ELR (cell line): ENCODE results near the gene MRTFB.
"Not testable (repeated sequence)": the region's sequence is repeated elsewhere in the genome, so short reads cannot be mapped to it uniquely, and the experiment has no call there.

Experiments
- DNase-seq: peaks from one replicate; pipeline ENCODE4 v3.0.0-alpha.2; 2015; ENCODE audit warnings: low read depth

The MRTFB gene

GRCh38 chr16:14132696-14133048 lies 61.6 kb downstream of the MRTFB start:
- peak; percentile 19 for DNase-seq

- no peak for DNase-seq
Observed at GRCh38 chr16:14133907-14134306, 62.8 kb downstream of the MRTFB start.

- no peak for DNase-seq
Observed at GRCh38 chr16:14135704-14136103, 64.6 kb downstream of the MRTFB start.

GRCh38 chr16:14139872-14140271 lies 68.8 kb downstream of the MRTFB start:
- no peak for DNase-seq

- DNase-seq: no peak
Observed at GRCh38 chr16:14140923-14141322, 69.8 kb downstream of the MRTFB start.

GRCh38 chr16:14146445-14146844 lies 75.3 kb downstream of the MRTFB start:
- DNase-seq: no peak

GRCh38 chr16:14148016-14148415 lies 76.9 kb downstream of the MRTFB start:
- no peak for DNase-seq

GRCh38 chr16:14148569-14148968 lies 77.5 kb downstream of the MRTFB start:
- peak; percentile 25 for DNase-seq

- DNase-seq: no peak
Observed at GRCh38 chr16:14150796-14151195, 79.7 kb downstream of the MRTFB start.

GRCh38 chr16:14151256-14152030 lies 80.3 kb downstream of the MRTFB start:
- no peak for DNase-seq

- no peak for DNase-seq
Observed at GRCh38 chr16:14155572-14156190, 84.6 kb downstream of the MRTFB start.

- no peak for DNase-seq
Observed at GRCh38 chr16:14164916-14165662, 94.0 kb downstream of the MRTFB start.

GRCh38 chr16:14168146-14168545 lies 97.0 kb downstream of the MRTFB start:
- no peak for DNase-seq

GRCh38 chr16:14172200-14172809 lies 101.2 kb downstream of the MRTFB start:
- peak; percentile 71 for DNase-seq

GRCh38 chr16:14175086-14175485 lies 104.0 kb downstream of the MRTFB start:
- DNase-seq: no peak

GRCh38 chr16:14177704-14178103 lies 106.6 kb downstream of the MRTFB start:
- DNase-seq: no peak

GRCh38 chr16:14179116-14179515 lies 108.0 kb downstream of the MRTFB start:
- peak; percentile 24 for DNase-seq

GRCh38 chr16:14180481-14180944 lies 109.4 kb downstream of the MRTFB start:
- DNase-seq: peak; percentile 15

GRCh38 chr16:14181371-14182050 lies 110.4 kb downstream of the MRTFB start:
- DNase-seq: peak; percentile 80

GRCh38 chr16:14182999-14183398 lies 111.9 kb downstream of the MRTFB start:
- DNase-seq: no peak

GRCh38 chr16:14183962-14184361 lies 112.8 kb downstream of the MRTFB start:
- DNase-seq: not testable (repeated sequence)
